ENCODE data around the gene CALML6. TPM values are rescaled to one million over a fixed set of nuclear protein-coding genes. Genes with fewer than 3 reads are reported as not detected.

The CALML6 gene
- total RNA-seq, 1 donor = under 0.01 TPM

GRCh38 chr1:1921901-1922701 is 7.0 kb downstream of the CALML6 start:
- DNase-seq (ENCODE audit: low read depth) = no peak
- no peak overlapping the region for H3K4me3 ChIP-seq (ENCODE audit: low read depth, low read length)
- no peak for TF ChIP-seq CTCF (IDR thresholded peaks at IDR 0.05; ENCODE audit: insufficient read depth, low read depth, low read length)

- no peak for TF ChIP-seq CTCF (IDR thresholded peaks at IDR 0.05; ENCODE audit: insufficient read depth, low read depth, low read length)
- no peak for DNase-seq (ENCODE audit: low read depth)
- H3K4me3 ChIP-seq (ENCODE audit: low read depth, low read length) = no peak overlapping the region
Measured at GRCh38 chr1:1922702-1922955, 7.6 kb downstream of the CALML6 start.

- no peak for TF ChIP-seq CTCF (IDR thresholded peaks at IDR 0.05; ENCODE audit: insufficient read depth, low read depth, low read length)
- DNase-seq (ENCODE audit: low read depth) = no peak
Measured at GRCh38 chr1:1922956-1923833, 8.1 kb downstream of the CALML6 start.

GRCh38 chr1:1924386-1924785 is 9.3 kb downstream of the CALML6 start:
- TF ChIP-seq CTCF (IDR thresholded peaks at IDR 0.05; ENCODE audit: insufficient read depth, low read depth, low read length) = no peak
- no peak for DNase-seq (ENCODE audit: low read depth)
- no peak overlapping the region for H3K4me3 ChIP-seq (ENCODE audit: low read depth, low read length)

More at GRCh38 chr1:1922956-1923833, 8.1 kb downstream of the CALML6 start:
- no peak overlapping the region for H3K4me3 ChIP-seq (ENCODE audit: low read depth, low read length)

- no peak for TF ChIP-seq CTCF (IDR thresholded peaks at IDR 0.05; ENCODE audit: insufficient read depth, low read depth, low read length)
- H3K4me3 ChIP-seq (ENCODE audit: low read depth, low read length) = no peak overlapping the region
- no peak for DNase-seq (ENCODE audit: low read depth)
Measured at GRCh38 chr1:1924849-1925248, 9.8 kb downstream of the CALML6 start.

GRCh38 chr1:1925437-1926345 is 10.6 kb downstream of the CALML6 start:
- H3K4me3 ChIP-seq (ENCODE audit: low read depth, low read length) = no peak overlapping the region
- TF ChIP-seq CTCF (IDR thresholded peaks at IDR 0.05; ENCODE audit: insufficient read depth, low read depth, low read length) = no peak
- DNase-seq (ENCODE audit: low read depth) = no peak

Data from fibroblast of villous mesenchyme (primary cell).